ENCODE results near the gene NDUFAF7. TPM values are rescaled to one million over a fixed set of nuclear protein-coding genes. Genes with fewer than 3 reads are reported as not detected.

The NDUFAF7 gene
- total and polyA plus RNA-seq, 10 of the 15 experiments (the other 5 are each of a cell fraction or from before 2014, with no cell fraction given) = 16.6 to 39.5 (median 24.3) TPM

DNA sequence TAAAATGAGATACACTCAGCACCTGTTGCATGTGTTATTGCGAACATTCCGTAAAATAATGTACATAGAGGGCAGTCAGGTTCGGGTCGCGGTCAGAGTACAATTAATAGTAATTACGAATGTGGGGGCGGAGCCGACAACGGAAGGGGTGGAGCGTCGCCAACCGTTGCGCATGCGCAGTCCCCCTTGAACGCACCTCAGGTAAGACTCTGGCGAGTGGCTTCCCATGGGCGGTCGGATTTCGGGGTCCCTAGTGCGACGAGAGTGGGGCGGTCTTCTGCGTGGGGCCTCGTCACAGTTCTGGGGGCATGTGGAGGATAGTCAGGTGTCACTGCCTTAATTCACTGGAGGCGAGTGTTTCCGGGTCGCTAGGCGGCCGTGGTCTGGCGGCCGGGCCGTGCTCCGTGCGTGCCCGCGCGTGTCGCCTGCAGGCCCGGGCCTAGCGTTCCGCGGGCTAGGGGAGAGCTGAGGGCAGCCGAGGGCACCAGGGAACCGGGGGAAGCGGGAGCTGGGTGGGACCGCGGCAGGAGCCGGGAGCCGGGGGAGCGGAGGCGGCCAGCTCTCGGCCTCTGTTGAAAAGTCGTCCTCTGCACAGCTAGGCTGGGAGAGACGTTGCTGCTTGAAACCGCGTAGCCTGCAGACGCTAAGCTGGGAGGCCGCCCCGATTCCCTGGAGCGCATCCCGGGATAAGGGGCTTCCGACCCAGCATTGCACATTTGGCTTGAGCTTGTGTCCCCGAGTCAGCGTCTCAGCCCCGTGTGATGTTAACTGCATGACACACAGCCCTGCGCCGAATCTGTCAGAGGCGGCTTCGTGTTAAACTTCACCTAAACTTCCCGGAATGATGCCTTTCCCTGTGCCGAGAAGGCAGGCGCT is 34.9 kb upstream of the NDUFAF7 start, which contains the start of gene CEBPZOS (continued):
- TF ChIP-seq, protein P1, sequence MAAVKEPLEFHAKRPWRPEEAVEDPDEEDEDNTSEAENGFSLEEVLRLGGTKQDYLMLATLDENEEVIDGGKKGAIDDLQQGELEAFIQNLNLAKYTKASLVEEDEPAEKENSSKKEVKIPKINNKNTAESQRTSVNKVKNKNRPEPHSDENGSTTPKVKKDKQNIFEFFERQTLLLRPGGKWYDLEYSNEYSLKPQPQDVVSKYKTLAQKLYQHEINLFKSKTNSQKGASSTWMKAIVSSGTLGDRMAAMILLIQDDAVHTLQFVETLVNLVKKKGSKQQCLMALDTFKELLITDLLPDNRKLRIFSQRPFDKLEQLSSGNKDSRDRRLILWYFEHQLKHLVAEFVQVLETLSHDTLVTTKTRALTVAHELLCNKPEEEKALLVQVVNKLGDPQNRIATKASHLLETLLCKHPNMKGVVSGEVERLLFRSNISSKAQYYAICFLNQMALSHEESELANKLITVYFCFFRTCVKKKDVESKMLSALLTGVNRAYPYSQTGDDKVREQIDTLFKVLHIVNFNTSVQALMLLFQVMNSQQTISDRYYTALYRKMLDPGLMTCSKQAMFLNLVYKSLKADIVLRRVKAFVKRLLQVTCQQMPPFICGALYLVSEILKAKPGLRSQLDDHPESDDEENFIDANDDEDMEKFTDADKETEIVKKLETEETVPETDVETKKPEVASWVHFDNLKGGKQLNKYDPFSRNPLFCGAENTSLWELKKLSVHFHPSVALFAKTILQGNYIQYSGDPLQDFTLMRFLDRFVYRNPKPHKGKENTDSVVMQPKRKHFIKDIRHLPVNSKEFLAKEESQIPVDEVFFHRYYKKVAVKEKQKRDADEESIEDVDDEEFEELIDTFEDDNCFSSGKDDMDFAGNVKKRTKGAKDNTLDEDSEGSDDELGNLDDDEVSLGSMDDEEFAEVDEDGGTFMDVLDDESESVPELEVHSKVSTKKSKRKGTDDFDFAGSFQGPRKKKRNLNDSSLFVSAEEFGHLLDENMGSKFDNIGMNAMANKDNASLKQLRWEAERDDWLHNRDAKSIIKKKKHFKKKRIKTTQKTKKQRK (IDR thresholded peaks at IDR 0.05; ENCODE audit: low read depth, low read length) = no peak
- TF ChIP-seq MTA2 (IDR thresholded peaks at IDR 0.05; ENCODE audit: low read depth) = no peak; the same call in 1 of the 2 replicates
- TF ChIP-seq, protein P2, sequence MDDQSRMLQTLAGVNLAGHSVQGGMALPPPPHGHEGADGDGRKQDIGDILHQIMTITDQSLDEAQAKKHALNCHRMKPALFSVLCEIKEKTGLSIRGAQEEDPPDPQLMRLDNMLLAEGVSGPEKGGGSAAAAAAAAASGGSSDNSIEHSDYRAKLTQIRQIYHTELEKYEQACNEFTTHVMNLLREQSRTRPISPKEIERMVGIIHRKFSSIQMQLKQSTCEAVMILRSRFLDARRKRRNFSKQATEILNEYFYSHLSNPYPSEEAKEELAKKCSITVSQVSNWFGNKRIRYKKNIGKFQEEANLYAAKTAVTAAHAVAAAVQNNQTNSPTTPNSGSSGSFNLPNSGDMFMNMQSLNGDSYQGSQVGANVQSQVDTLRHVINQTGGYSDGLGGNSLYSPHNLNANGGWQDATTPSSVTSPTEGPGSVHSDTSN (IDR thresholded peaks at IDR 0.05; ENCODE audit: insufficient replicate concordance, low read depth, low read length) = no peak
- no peak for TF ChIP-seq ASH2L (IDR thresholded peaks at IDR 0.05; ENCODE audit: borderline replicate concordance, low read depth)
- TF ChIP-seq REST (IDR thresholded peaks at IDR 0.05; ENCODE audit: low read depth, low read length) = no peak
- peak; percentile 11 to 71; a peak in 3 of 4 replicates for TF ChIP-seq BHLHE40 (IDR thresholded peaks at IDR 0.05; ENCODE audit: borderline replicate concordance in 1 of 2, low read depth in 2 of 2, low read length in 1 of 2)
- TF ChIP-seq GABPA (IDR thresholded peaks at IDR 0.05; ENCODE audit: low read depth) = peak; percentile 73
- no peak for TF ChIP-seq JUND (IDR thresholded peaks at IDR 0.05; ENCODE audit: low read depth, low read length)
- TF ChIP-seq, protein P3, sequence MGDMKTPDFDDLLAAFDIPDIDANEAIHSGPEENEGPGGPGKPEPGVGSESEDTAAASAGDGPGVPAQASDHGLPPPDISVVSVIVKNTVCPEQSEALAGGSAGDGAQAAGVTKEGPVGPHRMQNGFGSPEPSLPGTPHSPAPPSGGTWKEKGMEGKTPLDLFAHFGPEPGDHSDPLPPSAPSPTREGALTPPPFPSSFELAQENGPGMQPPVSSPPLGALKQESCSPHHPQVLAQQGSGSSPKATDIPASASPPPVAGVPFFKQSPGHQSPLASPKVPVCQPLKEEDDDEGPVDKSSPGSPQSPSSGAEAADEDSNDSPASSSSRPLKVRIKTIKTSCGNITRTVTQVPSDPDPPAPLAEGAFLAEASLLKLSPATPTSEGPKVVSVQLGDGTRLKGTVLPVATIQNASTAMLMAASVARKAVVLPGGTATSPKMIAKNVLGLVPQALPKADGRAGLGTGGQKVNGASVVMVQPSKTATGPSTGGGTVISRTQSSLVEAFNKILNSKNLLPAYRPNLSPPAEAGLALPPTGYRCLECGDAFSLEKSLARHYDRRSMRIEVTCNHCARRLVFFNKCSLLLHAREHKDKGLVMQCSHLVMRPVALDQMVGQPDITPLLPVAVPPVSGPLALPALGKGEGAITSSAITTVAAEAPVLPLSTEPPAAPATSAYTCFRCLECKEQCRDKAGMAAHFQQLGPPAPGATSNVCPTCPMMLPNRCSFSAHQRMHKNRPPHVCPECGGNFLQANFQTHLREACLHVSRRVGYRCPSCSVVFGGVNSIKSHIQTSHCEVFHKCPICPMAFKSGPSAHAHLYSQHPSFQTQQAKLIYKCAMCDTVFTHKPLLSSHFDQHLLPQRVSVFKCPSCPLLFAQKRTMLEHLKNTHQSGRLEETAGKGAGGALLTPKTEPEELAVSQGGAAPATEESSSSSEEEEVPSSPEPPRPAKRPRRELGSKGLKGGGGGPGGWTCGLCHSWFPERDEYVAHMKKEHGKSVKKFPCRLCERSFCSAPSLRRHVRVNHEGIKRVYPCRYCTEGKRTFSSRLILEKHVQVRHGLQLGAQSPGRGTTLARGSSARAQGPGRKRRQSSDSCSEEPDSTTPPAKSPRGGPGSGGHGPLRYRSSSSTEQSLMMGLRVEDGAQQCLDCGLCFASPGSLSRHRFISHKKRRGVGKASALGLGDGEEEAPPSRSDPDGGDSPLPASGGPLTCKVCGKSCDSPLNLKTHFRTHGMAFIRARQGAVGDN (IDR thresholded peaks at IDR 0.05) = peak; percentile 95
- TF ChIP-seq IRF4 (IDR thresholded peaks at IDR 0.05; ENCODE audit: low read depth, low read length) = no peak
- TF ChIP-seq DPF2 (IDR thresholded peaks at IDR 0.05) = 0 out of 2 replicates have a peak, but pooled peaks have one; percentile 35
- TF ChIP-seq ATF7 (IDR thresholded peaks at IDR 0.05; ENCODE audit: low read depth) = peak; percentile 36; the same call in 1 of the 2 replicates
- no peak for TF ChIP-seq CBX5 (IDR thresholded peaks at IDR 0.05; ENCODE audit: low read depth)
- no peak for TF ChIP-seq SRF (IDR thresholded peaks at IDR 0.05; ENCODE audit: low read depth in 2 of 2, low read length in 2 of 2)
